Testis (tissue), 2 donors: Measurements from ENCODE around the gene HOOK1.

Experiments
- POLR2A ChIP-seq: fragments of 450-650 bp; IDR thresholded peaks from one replicate; pipeline ENCODE4 v1.6.1; 2017; ENCODE audit warnings: antibody characterized with exemption, mild to moderate bottlenecking, moderate library complexity
- TF ChIP-seq, protein P1 (sequence below), 3 experiments: fragments of 450-650 bp in 2 of 3; fragments of 200-600 bp in 1 of 3; sonication (generic) in 1 of 3; IDR thresholded peaks; one replicate each; pipeline ENCODE4 v1.5.1; 2016 to 2019; ENCODE audit warnings: antibody characterized with exemption in 3 of 3, mild to moderate bottlenecking in 2 of 3, moderate library complexity in 1 of 3

DNA sequence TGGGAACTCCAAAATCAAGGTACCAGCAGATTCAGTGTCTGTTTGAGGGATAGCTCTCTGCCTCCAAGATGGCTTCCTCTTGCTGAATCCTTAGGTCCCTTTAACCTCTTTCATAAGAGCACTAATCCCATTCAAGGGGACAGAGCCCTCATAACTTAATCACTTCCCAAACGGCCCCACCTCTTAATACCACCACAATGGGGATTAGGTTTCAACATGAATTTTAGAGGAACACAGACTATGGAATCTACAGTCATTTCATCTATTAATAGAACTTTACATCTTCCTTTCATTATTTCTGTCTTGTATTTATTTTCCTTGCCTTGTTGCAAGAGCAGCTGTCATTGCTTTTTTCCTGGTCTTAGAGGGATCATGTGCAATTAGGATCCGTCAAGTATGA, 30.3 kb downstream of the HOOK1 start:
- TF ChIP-seq, protein P1, sequence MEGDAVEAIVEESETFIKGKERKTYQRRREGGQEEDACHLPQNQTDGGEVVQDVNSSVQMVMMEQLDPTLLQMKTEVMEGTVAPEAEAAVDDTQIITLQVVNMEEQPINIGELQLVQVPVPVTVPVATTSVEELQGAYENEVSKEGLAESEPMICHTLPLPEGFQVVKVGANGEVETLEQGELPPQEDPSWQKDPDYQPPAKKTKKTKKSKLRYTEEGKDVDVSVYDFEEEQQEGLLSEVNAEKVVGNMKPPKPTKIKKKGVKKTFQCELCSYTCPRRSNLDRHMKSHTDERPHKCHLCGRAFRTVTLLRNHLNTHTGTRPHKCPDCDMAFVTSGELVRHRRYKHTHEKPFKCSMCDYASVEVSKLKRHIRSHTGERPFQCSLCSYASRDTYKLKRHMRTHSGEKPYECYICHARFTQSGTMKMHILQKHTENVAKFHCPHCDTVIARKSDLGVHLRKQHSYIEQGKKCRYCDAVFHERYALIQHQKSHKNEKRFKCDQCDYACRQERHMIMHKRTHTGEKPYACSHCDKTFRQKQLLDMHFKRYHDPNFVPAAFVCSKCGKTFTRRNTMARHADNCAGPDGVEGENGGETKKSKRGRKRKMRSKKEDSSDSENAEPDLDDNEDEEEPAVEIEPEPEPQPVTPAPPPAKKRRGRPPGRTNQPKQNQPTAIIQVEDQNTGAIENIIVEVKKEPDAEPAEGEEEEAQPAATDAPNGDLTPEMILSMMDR (IDR thresholded peaks at IDR 0.05): no peak
- no peak for TF ChIP-seq POLR2A
